ENCODE results near the gene YLPM1. TPM values are rescaled to one million over a fixed set of nuclear protein-coding genes. Genes with fewer than 3 reads are reported as not detected.

Gene YLPM1
- total and polyA plus RNA-seq, 2 donors (not counting 3 experiments of a cell fraction or from before 2014, with no cell fraction given) = 14.9 to 85.7 TPM

- no peak overlapping the region for H2AFZ ChIP-seq (ENCODE audit: low read depth, low read length)
- H3K9me3 ChIP-seq (replicated peaks; ENCODE audit: control insufficient read depth, insufficient read depth, low read length) = no peaks in the 10 kb centered on the region
- no peak for TF ChIP-seq FOS (IDR thresholded peaks at IDR 0.05; ENCODE audit: borderline replicate concordance, insufficient read depth, low read length)
- no peak for TF ChIP-seq MAX (IDR thresholded peaks at IDR 0.05; ENCODE audit: insufficient read depth, insufficient read length)
- no peak for TF ChIP-seq POLR2AphosphoS5 (IDR thresholded peaks at IDR 0.05; ENCODE audit: insufficient read depth, low read depth, low read length)
- TF ChIP-seq EZH2 (IDR thresholded peaks at IDR 0.05; ENCODE audit: borderline replicate concordance, low read depth, low read length, severe bottlenecking) = no peak
- TF ChIP-seq JUN (IDR thresholded peaks at IDR 0.05; ENCODE audit: borderline replicate concordance, insufficient read depth, insufficient read length, low read depth) = no peak
- no peak for TF ChIP-seq MYC (IDR thresholded peaks at IDR 0.05; ENCODE audit: low read depth, low read length)
- no peak for TF ChIP-seq CTCF (IDR thresholded peaks at IDR 0.05; ENCODE audit: extremely low read depth in 1 of 2, insufficient read depth in 1 of 2, low read depth in 1 of 2, low read length in 2 of 2)
- no peak for TF ChIP-seq POLR2A (IDR thresholded peaks at IDR 0.05; ENCODE audit: low read depth, low read length)
- TF ChIP-seq GATA2 (IDR thresholded peaks at IDR 0.05; ENCODE audit: insufficient read depth, insufficient read length, low read depth, low read length) = no peak
- H3K27me3 ChIP-seq (ENCODE audit: control insufficient read depth in 2 of 2, insufficient read depth in 2 of 2, low read length in 2 of 2) = no peaks in the 10 kb centered on the region
- H3K36me3 ChIP-seq (ENCODE audit: control insufficient read depth in 2 of 2, extremely low read depth in 1 of 2, insufficient read depth in 2 of 2, low read length in 2 of 2) = no peaks in the 10 kb centered on the region
- no peak for DNase-seq (ENCODE audit: low read depth, low spot score)
- FAIRE-seq = no peak
- no peak overlapping the region for H3K4me3 ChIP-seq (replicated peaks in 1 of 3; ENCODE audit: insufficient read depth in 1 of 3, low read depth in 1 of 3, low read length in 3 of 3)
- no peak overlapping the region for H3K9ac ChIP-seq (replicated peaks; ENCODE audit: extremely low read depth, insufficient read depth, low read length)
- intact Hi-C loops (cut with micrococcal nuclease) (no loop called here), dilution Hi-C loops (cut with MboI; ENCODE audit: extremely low pct_ligation_motif_present, low sequenced_read_pairs) (no loop called here)
- H4K20me1 ChIP-seq (replicated peaks; ENCODE audit: control insufficient read depth, extremely low read depth, insufficient read depth, low read length) = peaks cover 3% of the 10 kb centered on the region
- no peak overlapping the region for H3K27ac ChIP-seq (ENCODE audit: insufficient read depth, low read depth, low read length)
- H3K4me2 ChIP-seq (ENCODE audit: insufficient read depth, low read length) = no peak overlapping the region
- POLR2A ChIA-PET = no interaction called here
- peaks cover 80% of the 10 kb centered on the region for H3K79me2 ChIP-seq (ENCODE audit: control insufficient read depth, insufficient read depth, low read length)
- H3K9me1 ChIP-seq (replicated peaks; ENCODE audit: control insufficient read depth, extremely low read depth, insufficient read depth, low read length) = no peaks in the 10 kb centered on the region
- CTCF ChIA-PET = interaction anchor here (0.9 to 2.3 kb wide), 4 partner anchors 10 to 160 kb away, joined by 3 to 5 read pairs (median 4); partner anchors contain the start of gene LTBP2
- peaks cover 5% of the 10 kb centered on the region for H3K4me1 ChIP-seq (ENCODE audit: control insufficient read depth, extremely low read depth, insufficient read depth, low read length)
- no TSS peak for BruUV-seq (replicated peaks)
These were observed 8.3 kb downstream of the YLPM1 start for GRCh38 chr14:74771399-74771798.
